ENCODE results near the gene RNF113B.

DNA sequence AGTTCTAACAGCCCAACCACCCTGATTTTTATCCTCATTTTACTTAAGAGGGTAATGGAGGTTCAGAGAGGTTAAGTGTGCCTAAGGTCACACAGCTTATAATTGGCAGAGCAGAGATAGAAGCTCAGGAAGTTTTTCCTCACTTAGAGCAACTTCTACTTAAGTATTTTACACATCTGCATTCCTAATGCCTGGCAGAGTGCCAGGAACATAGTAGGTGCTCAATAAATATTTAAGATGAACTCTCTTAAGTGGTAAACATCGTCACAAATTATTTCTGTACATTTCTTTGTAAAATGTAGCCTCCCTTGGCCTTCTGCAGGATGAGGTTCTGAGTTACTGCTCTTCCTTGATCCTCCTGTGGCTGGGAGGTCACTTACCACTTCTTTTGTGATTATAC lies 19.5 kb downstream of the RNF113B start:
- TF ChIP-seq, protein P1, sequence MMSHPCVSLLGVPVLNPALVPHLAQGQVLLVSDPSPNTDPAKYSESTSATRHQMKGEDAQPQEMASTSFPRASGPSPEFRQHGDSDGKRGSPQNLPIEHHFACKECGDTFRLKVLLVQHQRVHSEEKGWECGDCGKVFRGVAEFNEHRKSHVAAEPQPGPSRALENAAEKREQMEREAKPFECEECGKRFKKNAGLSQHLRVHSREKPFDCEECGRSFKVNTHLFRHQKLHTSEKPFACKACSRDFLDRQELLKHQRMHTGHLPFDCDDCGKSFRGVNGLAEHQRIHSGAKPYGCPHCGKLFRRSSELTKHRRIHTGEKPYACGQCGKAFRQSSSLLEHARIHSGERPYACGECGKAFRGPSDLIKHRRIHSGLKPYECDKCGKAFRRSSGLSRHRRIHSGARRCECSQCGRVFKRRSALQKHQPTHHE (CRISPR knock-in tag; IDR thresholded peaks at IDR 0.05; ENCODE audit: borderline replicate concordance), result no peak
- no peak for TF ChIP-seq POLR2A (IDR thresholded peaks at IDR 0.05; ENCODE audit: insufficient read depth in 1 of 2, low read depth in 2 of 2, low read length in 2 of 2)
- no peak for TF ChIP-seq ZBTB1 (CRISPR knock-in tag; IDR thresholded peaks at IDR 0.05; ENCODE audit: borderline replicate concordance)
